Adrenal gland (tissue), 5 donors: ENCODE measurements around the gene CST6.
"Not testable (repeated sequence)": the region's sequence is repeated elsewhere in the genome, so short reads cannot be mapped to it uniquely, and the experiment has no call there.

Source experiments
- CTCF ChIP-seq, 6 experiments: fragments of 450-650 bp in 4 of 6; fragments of 200-600 bp in 2 of 6; sonication (generic) in 1 of 6; IDR thresholded peaks; 1 replicate in 5 of 6; 2 replicates in 1 of 6; pipeline versions ENCODE4 v1.5.1 to v1.8.0; 2016 to 2021; ENCODE audit warnings: antibody characterized with exemption in 6 of 6, mild to moderate bottlenecking in 2 of 6, moderate library complexity in 1 of 6
- POLR2A ChIP-seq, 2 donors: fragments of 450-650 bp; IDR thresholded peaks; one replicate each; pipeline ENCODE4 v1.6.1; 2017; ENCODE audit warnings: antibody characterized with exemption in 2 of 2, mild to moderate bottlenecking in 2 of 2, moderate library complexity in 1 of 2
- donor health status: DM: no; HTN: no; CAD: no.

- TF ChIP-seq CTCF, POLR2A (IDR thresholded peaks at IDR 0.05): not testable (repeated sequence)
Measured at GRCh38 chr11:66023186-66023440, 11.3 kb downstream of the CST6 start.
